ENCODE data around the gene GON4L.
"Not testable (repeated sequence)": the region's sequence is repeated elsewhere in the genome, so short reads cannot be mapped to it uniquely, and the experiment has no call there.

GON4L gene

DNA sequence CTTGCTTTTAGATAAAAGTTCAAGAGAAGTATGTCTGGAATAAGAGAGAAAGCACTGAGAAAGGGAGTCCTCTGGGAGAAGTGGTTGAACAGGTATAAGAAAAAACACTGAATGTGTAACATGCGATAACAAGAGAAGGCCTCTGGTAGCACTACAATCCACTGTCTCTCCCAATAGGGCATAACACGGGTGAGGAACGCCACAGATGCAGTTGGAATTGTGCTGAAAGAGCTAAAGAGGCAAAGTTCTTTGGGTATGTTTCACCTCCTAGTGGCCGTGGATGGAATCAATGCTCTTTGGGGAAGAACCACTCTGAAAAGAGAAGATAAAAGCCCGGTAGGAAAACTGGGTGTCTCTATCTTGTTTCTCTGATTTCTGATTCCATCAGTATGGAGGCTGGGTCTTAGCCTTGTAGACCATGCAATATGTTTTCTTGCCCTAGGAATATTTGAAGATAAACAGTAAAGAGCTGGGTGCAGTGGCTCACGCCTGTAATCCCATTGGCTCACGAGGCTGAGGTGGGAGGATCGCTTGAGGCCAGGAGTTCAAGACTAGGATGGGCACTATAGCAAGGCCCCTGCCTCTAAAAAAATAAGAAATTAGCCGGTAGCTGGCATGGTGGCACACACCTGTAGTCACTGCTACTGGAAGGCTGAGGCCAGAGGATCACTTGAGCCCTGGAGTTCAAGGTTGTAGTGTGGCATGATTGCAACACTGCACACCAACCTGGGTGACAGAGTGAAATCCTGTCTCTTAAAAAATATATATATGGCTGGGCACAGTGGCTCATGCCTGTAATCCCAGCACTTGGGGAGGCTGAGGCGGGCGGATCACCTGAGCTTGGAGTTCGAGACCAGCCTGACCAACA, 127.7 kb downstream of the GON4L start:
- Histone ChIP-seq H3K9me3 (ENCODE audit: control insufficient read depth, insufficient read depth, low read length) (no peaks in the 10 kb centered on the region), H3K27me3 (ENCODE audit: control insufficient read depth, insufficient read depth, low read length) (no peaks in the 10 kb centered on the region), H3K9ac (ENCODE audit: low read depth, low read length) (no peak overlapping the region), H3K36me3 (ENCODE audit: control insufficient read depth, insufficient read depth, low read length) (peaks cover 8% of the 10 kb centered on the region), H3K4me3 (ENCODE audit: low read depth, low read length) (no peak overlapping the region), H3K4me1 (ENCODE audit: control insufficient read depth, insufficient read depth, low read length) (no peaks in the 10 kb centered on the region)

DNA sequence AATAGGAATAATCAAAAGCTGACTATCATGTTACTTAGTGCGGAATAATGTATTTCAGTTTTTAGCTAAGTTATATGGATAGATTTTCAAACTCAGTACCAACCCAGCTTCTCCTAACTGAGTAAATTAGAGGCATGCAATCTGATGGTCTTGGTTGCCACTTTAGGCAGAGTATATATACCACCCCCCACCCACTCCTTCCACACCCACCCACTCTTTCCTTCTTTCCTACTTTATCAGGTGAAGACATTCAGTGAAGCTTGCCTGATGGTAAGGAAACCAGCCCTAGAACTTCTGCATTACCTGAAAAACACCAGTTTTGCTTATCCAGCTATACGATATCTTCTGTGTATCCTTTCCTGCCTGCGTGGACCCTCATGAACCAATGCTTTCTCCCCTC, 131.9 kb downstream of the GON4L start:
- no peak overlapping the region for H3K9ac ChIP-seq (ENCODE audit: low read depth, low read length)
- H3K36me3 ChIP-seq (ENCODE audit: control insufficient read depth, insufficient read depth, low read length): peaks cover 8% of the 10 kb centered on the region
- no peaks in the 10 kb centered on the region for H3K9me3 ChIP-seq (ENCODE audit: control insufficient read depth, insufficient read depth, low read length)
- H3K4me3 ChIP-seq (ENCODE audit: low read depth, low read length): no peak overlapping the region
- H3K27me3 ChIP-seq (ENCODE audit: control insufficient read depth, insufficient read depth, low read length): no peaks in the 10 kb centered on the region
- H3K4me1 ChIP-seq (ENCODE audit: control insufficient read depth, insufficient read depth, low read length): no peaks in the 10 kb centered on the region

DNA sequence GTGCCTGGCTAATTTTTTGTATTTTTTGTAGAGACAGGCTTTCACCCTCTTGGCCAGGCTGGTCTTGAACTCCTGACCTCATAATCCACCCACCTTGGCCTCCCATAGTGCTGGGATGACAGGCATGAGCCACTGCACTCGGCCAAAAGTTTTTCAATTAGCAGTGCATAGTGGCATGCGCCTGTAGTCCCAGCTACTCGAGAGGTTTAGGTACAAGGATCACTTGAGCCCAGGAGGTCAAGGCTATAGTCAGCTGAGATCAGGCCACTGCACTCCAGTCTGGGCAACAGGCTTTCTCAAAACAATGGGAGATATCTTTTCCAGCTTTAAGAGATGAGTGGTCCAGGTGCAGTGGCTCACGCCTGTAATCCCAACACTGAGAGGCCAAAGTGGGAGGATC, 137.3 kb downstream of the GON4L start:
- no peak overlapping the region for H3K4me3 ChIP-seq (ENCODE audit: low read depth, low read length)
- no peaks in the 10 kb centered on the region for H3K27me3 ChIP-seq (ENCODE audit: control insufficient read depth, insufficient read depth, low read length)
- H3K36me3 ChIP-seq (ENCODE audit: control insufficient read depth, insufficient read depth, low read length): peaks cover 3% of the 10 kb centered on the region
- H3K9ac ChIP-seq (ENCODE audit: low read depth, low read length): no peak overlapping the region
- no peaks in the 10 kb centered on the region for H3K9me3 ChIP-seq (ENCODE audit: control insufficient read depth, insufficient read depth, low read length)
- H3K4me1 ChIP-seq (ENCODE audit: control insufficient read depth, insufficient read depth, low read length): no peaks in the 10 kb centered on the region

DNA sequence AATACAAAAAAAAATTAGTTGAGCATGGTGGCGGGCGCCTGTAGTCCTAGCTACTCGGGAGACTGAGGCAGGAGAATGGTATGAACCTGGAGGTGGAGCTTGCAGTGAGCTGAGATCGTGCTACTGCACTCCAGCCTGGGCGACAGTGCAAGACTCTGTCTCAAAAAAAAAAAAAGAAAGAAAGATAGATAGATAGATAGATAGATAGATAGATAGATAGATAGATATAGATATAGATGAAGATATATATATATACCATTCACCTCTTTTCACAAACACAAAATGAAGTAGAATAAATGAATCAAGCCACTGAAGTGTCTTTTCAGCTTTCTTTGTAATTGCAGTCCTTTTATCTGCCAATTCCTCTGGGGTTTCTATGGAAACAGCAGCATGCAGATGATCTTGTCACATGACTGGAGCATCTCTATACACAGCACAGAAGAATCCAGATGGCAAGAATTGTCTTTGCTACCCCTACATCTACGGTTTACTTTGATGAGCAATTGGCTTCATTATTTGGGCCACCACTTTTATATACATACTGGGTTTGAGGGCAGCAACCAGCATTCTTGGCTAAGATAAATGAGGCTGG, 138.4 kb downstream of the GON4L start:
- H3K9ac ChIP-seq (ENCODE audit: low read depth, low read length); H3K9me3 ChIP-seq (ENCODE audit: control insufficient read depth, insufficient read depth, low read length); H3K27me3 ChIP-seq (ENCODE audit: control insufficient read depth, insufficient read depth, low read length); H3K36me3 ChIP-seq (ENCODE audit: control insufficient read depth, insufficient read depth, low read length); H3K4me1 ChIP-seq (ENCODE audit: control insufficient read depth, insufficient read depth, low read length); H3K4me3 ChIP-seq (ENCODE audit: low read depth, low read length): not testable (repeated sequence)

DNA sequence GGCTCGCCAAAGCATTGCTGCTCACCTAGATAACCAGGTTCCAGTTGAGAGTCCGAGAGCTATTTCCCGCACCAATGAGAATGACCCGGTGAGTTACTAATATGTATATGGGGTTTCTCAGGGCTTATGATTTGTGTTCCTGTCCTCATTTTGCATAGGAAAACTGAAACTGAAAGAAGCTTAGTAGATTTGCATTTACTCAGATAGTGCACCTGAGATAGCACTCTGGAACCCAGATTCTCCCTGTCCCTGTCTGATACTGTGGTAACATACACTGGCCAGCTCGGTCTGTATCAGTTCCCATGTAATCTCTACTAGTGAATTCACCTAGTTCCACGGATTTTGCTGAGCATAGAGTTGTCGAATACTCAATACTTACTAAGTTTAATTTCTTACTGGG, 140.0 kb downstream of the GON4L start:
- Histone ChIP-seq H3K4me3 (ENCODE audit: low read depth, low read length) (no peak overlapping the region), H3K27me3 (ENCODE audit: control insufficient read depth, insufficient read depth, low read length) (no peaks in the 10 kb centered on the region), H3K9ac (ENCODE audit: low read depth, low read length) (no peak overlapping the region), H3K9me3 (ENCODE audit: control insufficient read depth, insufficient read depth, low read length) (no peaks in the 10 kb centered on the region), H3K4me1 (ENCODE audit: control insufficient read depth, insufficient read depth, low read length) (no peaks in the 10 kb centered on the region), H3K36me3 (ENCODE audit: control insufficient read depth, insufficient read depth, low read length) (peaks cover 10% of the 10 kb centered on the region)

DNA sequence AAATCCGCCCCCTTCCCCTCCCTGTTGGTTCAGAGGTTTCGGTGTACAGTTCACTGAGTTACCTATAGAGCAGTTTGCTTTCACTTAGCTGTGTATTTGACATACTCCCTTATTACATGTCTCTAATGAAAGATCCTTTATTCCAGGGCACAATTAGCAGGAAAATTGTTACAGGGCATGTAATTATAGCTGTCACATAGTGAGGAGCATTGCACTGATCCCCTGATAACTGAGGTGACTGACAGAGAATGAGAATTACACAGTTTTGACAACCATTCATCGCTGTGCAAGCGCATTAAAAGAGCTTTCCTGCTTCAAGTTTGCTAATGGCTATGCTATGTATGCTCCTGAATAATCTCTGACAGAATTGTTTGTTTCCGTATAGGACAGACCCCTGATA, 141.2 kb downstream of the GON4L start:
- no peak overlapping the region for H3K4me3 ChIP-seq (ENCODE audit: low read depth, low read length)
- H3K27me3 ChIP-seq (ENCODE audit: control insufficient read depth, insufficient read depth, low read length): no peaks in the 10 kb centered on the region
- no peaks in the 10 kb centered on the region for H3K9me3 ChIP-seq (ENCODE audit: control insufficient read depth, insufficient read depth, low read length)
- no peak overlapping the region for H3K9ac ChIP-seq (ENCODE audit: low read depth, low read length)
- no peaks in the 10 kb centered on the region for H3K4me1 ChIP-seq (ENCODE audit: control insufficient read depth, insufficient read depth, low read length)
- H3K36me3 ChIP-seq (ENCODE audit: control insufficient read depth, insufficient read depth, low read length): peaks cover 10% of the 10 kb centered on the region

DNA sequence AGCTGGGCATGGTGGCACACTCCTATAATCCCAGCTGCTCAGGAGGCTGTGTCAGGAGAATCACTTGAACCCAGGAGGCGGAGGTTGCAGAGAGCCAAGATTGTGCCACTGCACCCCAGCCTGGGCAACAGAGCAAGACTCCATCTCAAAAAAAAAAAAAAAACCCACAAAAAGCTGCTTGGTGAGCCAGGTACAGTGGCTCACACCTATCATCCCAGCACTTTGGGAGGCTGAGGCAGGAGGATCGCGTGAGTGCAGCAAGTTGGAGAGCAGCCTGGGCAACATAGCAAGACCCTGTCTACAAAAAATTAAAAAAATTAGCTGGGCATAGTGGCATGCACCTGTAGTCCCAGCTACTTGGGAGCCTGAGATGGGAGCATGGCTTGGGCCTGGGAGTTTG, 142.0 kb downstream of the GON4L start:
- H3K9me3 ChIP-seq (ENCODE audit: control insufficient read depth, insufficient read depth, low read length); H3K4me3 ChIP-seq (ENCODE audit: low read depth, low read length); H3K4me1 ChIP-seq (ENCODE audit: control insufficient read depth, insufficient read depth, low read length); H3K36me3 ChIP-seq (ENCODE audit: control insufficient read depth, insufficient read depth, low read length); H3K9ac ChIP-seq (ENCODE audit: low read depth, low read length); H3K27me3 ChIP-seq (ENCODE audit: control insufficient read depth, insufficient read depth, low read length): not testable (repeated sequence)

DNA sequence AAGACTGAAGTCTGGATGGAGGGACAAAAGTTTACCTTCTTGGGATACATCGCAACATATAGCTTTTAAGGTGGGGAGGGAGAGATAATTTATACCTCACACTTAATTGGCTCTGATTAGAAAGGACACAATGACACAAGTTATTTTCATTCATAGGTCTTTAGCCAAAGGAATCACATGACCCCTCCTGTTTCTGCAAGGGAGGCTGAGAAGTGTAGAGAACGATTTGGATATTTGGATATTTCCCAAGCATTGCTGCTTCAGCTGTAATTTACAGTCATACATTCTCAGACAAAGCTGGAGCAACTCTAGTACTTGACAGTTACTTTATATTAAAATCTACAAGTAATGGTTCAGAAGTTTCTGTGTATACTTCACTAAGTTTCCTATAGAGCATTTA, 143.9 kb downstream of the GON4L start:
- no peak overlapping the region for H3K9ac ChIP-seq (ENCODE audit: low read depth, low read length)
- H3K27me3 ChIP-seq (ENCODE audit: control insufficient read depth, insufficient read depth, low read length): no peaks in the 10 kb centered on the region
- peaks cover 6% of the 10 kb centered on the region for H3K36me3 ChIP-seq (ENCODE audit: control insufficient read depth, insufficient read depth, low read length)
- H3K9me3 ChIP-seq (ENCODE audit: control insufficient read depth, insufficient read depth, low read length): no peaks in the 10 kb centered on the region
- no peak overlapping the region for H3K4me3 ChIP-seq (ENCODE audit: low read depth, low read length)
- H3K4me1 ChIP-seq (ENCODE audit: control insufficient read depth, insufficient read depth, low read length): no peaks in the 10 kb centered on the region

DNA sequence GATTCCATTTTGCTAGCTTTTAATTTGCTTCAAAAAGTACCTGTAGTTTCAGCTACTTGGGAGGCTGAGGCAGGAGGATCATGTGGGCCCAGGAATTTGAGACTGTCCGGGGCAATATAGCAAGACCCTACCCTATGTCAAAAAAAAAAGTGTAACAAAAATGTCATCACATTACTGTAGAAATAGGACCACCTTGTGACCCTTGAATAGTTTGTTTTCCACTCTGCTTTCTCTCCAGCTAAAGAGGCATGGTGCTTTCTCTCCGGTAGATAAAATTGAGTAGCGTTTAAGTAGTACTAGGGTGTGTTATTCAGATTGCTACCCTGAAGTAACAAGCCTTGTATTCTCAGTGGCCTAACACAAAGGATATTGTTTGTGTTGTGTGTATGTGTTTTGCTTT, 144.4 kb downstream of the GON4L start:
- not testable (repeated sequence) for H3K4me1 ChIP-seq (ENCODE audit: control insufficient read depth, insufficient read depth, low read length); H3K36me3 ChIP-seq (ENCODE audit: control insufficient read depth, insufficient read depth, low read length); H3K27me3 ChIP-seq (ENCODE audit: control insufficient read depth, insufficient read depth, low read length); H3K9me3 ChIP-seq (ENCODE audit: control insufficient read depth, insufficient read depth, low read length); H3K4me3 ChIP-seq (ENCODE audit: low read depth, low read length); H3K9ac ChIP-seq (ENCODE audit: low read depth, low read length)

DNA sequence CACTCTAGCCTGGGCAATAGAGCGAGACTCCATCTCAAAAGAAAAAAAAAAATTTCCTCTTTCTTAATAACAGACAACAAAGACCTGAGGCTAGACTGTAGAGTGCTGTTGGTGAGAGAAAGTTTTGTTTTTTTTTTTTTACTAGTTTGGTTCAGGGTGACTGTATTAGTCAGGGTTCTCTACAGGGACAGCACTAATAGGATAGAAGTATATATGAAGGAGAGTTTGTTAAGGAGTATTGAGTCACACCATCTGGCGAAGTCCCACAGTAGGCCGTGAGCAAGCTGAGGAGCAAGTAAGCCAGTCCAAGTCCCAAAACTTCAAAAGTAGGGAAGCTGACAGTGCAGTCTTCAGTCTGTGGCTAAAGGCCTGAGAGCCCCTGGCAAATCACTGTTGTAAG, 145.6 kb downstream of the GON4L start:
- H3K4me3 ChIP-seq (ENCODE audit: low read depth, low read length); H3K9me3 ChIP-seq (ENCODE audit: control insufficient read depth, insufficient read depth, low read length); H3K9ac ChIP-seq (ENCODE audit: low read depth, low read length); H3K27me3 ChIP-seq (ENCODE audit: control insufficient read depth, insufficient read depth, low read length); H3K36me3 ChIP-seq (ENCODE audit: control insufficient read depth, insufficient read depth, low read length); H3K4me1 ChIP-seq (ENCODE audit: control insufficient read depth, insufficient read depth, low read length): not testable (repeated sequence)

DNA sequence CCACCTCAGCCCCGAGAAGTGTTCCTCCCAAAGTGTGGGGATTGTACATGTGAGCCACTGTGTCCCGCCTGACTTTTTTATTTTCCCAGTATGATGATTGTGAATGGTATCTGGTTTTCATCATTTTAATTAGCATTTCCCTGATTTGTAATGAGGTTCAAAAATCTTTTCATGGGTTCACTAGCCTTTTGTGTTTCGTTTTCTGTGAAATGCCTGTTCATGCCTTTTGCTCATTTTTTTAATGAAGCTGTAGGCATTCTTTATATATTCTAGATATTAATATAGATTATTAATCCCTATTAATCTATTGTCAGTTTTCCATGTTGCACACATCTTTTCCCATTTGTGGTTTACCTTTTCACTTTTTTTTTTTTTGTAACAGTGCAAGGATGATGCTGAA, 147.6 kb downstream of the GON4L start:
- H3K9ac ChIP-seq (ENCODE audit: low read depth, low read length): no peak overlapping the region
- no peaks in the 10 kb centered on the region for H3K27me3 ChIP-seq (ENCODE audit: control insufficient read depth, insufficient read depth, low read length)
- H3K36me3 ChIP-seq (ENCODE audit: control insufficient read depth, insufficient read depth, low read length): peaks cover 6% of the 10 kb centered on the region
- no peak overlapping the region for H3K4me3 ChIP-seq (ENCODE audit: low read depth, low read length)
- H3K4me1 ChIP-seq (ENCODE audit: control insufficient read depth, insufficient read depth, low read length): no peaks in the 10 kb centered on the region
- no peaks in the 10 kb centered on the region for H3K9me3 ChIP-seq (ENCODE audit: control insufficient read depth, insufficient read depth, low read length)

DNA sequence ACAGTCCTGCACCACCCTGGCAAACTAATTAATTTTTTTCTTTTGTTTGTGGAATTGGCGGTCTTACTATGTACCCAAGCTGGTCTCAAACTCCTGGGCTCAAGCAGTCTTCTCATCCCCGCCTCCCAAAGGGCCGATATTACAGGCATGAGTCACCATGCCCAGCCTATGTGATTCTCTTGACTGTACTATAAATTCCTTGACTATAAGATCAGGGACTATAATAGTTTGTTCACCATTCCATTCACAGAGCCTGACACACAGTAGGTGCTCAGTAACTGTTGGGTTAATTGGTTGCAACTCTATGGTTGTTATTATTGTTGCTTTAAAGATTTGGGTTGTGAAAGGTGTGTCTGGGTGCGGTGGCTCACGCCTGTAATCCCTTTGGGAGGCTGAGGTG, 150.9 kb downstream of the GON4L start:
- H3K4me1 ChIP-seq (ENCODE audit: control insufficient read depth, insufficient read depth, low read length): no peaks in the 10 kb centered on the region
- no peak overlapping the region for H3K4me3 ChIP-seq (ENCODE audit: low read depth, low read length)
- no peaks in the 10 kb centered on the region for H3K9me3 ChIP-seq (ENCODE audit: control insufficient read depth, insufficient read depth, low read length)
- H3K27me3 ChIP-seq (ENCODE audit: control insufficient read depth, insufficient read depth, low read length): no peaks in the 10 kb centered on the region
- H3K9ac ChIP-seq (ENCODE audit: low read depth, low read length): no peak overlapping the region
- H3K36me3 ChIP-seq (ENCODE audit: control insufficient read depth, insufficient read depth, low read length): no peaks in the 10 kb centered on the region

Measured in iPS-15b (cell line).